ENCODE results near the gene ANKRD66.

The ANKRD66 gene

GRCh38 chr6:46796848-46797580 is 50.3 kb downstream of the ANKRD66 start:
- no peaks in the 10 kb centered on the region for H3K9me3 ChIP-seq (ENCODE audit: control insufficient read depth, low read length)
- H3K36me3 ChIP-seq (ENCODE audit: control insufficient read depth, insufficient read depth, low read length), result no peaks in the 10 kb centered on the region
- no peak overlapping the region for H3K4me3 ChIP-seq (ENCODE audit: low read length)
- no peaks in the 10 kb centered on the region for H3K27me3 ChIP-seq (ENCODE audit: control insufficient read depth, insufficient read depth, low read length)
- no peaks in the 10 kb centered on the region for H3K4me1 ChIP-seq (ENCODE audit: control insufficient read depth, insufficient read depth, low read length)
- H3K9ac ChIP-seq (ENCODE audit: low read length), result no peak overlapping the region

- Histone ChIP-seq H3K9ac (ENCODE audit: low read length) (no peak overlapping the region), H3K36me3 (ENCODE audit: control insufficient read depth, insufficient read depth, low read length) (no peaks in the 10 kb centered on the region), H3K27me3 (ENCODE audit: control insufficient read depth, insufficient read depth, low read length) (no peaks in the 10 kb centered on the region), H3K4me3 (ENCODE audit: low read length) (no peak overlapping the region), H3K9me3 (ENCODE audit: control insufficient read depth, low read length) (no peaks in the 10 kb centered on the region), H3K4me1 (ENCODE audit: control insufficient read depth, insufficient read depth, low read length) (no peaks in the 10 kb centered on the region)
Observed at GRCh38 chr6:46799657-46800056, 52.9 kb downstream of the ANKRD66 start.

GRCh38 chr6:46808806-46809205 is 62.1 kb downstream of the ANKRD66 start:
- Histone ChIP-seq H3K36me3 (ENCODE audit: control insufficient read depth, insufficient read depth, low read length) (no peaks in the 10 kb centered on the region), H3K9me3 (ENCODE audit: control insufficient read depth, low read length) (no peaks in the 10 kb centered on the region), H3K9ac (ENCODE audit: low read length) (no peak overlapping the region), H3K4me3 (ENCODE audit: low read length) (no peak overlapping the region), H3K4me1 (ENCODE audit: control insufficient read depth, insufficient read depth, low read length) (no peaks in the 10 kb centered on the region), H3K27me3 (ENCODE audit: control insufficient read depth, insufficient read depth, low read length) (peaks cover 8% of the 10 kb centered on the region)

Data from mucosa of stomach (tissue), 1 donor.